Measurements from ENCODE around the gene KIAA0319L.

KIAA0319L gene

DNA sequence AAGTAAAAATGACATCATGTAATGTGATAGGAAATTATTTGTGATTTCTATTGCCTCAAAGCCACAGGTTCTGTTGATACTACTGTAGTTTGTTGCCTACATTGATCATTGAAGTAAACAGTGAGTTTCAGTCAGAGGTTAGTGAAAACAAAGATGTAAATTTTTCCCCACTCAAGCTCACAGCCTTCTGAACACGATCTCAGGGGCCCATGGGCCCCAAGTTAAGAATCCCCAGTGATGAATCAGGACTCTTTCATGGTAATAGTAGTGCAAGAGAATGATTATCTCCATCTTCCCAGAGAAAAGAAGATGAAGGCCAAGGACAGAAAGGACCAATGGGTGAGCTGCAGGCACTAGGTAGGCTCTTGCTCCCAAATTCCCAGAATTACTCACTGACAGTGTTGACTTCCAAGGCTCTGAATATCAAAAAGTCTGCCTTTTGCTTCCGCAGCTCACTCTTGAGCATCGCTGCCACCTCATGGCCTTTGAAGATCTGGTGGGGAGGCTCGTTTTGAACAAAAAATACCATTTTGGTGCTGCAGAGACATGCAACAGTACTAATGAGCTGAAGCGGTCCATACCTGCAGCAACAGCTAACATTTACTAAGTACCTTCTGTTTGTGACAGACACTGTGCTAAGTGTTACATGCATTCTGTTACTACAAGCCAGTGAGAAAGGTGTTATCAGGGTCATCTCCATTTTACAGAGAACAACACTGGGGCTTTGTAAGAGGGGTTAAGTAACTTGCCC, 113.3 kb downstream of the KIAA0319L start:
- DNase-seq (ENCODE audit: low read depth): no peak

- no peak for DNase-seq (ENCODE audit: low read depth)
Observed at GRCh38 chr1:35442734-35443133, 114.5 kb downstream of the KIAA0319L start.

DNA sequence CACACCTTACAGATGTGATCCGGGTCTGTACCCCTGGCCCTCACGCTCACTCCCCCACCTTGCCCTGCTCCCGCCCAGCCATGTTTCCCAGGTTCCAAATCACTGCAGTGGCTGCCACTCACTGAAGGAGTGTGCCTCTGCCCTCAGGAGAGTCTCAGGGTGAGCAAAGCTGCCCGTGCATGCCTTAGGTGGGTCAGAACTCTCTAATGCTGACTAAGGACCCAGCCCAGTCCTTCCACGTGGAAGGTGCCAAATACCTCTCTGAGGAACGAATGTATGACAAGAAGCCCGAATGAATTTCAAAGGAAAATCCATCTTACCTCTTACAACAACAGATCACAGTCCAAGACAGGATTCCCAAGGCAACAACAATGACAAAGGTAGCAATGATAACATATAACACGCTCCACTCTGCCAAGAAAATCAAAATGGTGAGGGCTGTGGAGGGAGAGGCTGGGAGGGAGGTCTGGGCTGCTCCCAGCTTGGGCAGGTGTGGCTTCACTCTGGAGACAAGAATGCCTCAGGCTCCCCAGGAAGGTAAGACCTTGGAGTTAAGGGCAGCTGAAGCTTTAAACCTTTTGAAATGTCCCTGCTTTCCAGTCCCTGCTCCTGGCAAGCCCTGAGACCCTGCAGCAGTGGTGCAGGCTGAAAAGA, 115.2 kb downstream of the KIAA0319L start:
- no peak for DNase-seq (ENCODE audit: low read depth)

- no peak for DNase-seq (ENCODE audit: low read depth)
Observed at GRCh38 chr1:35439626-35440025, 117.6 kb downstream of the KIAA0319L start.

DNA sequence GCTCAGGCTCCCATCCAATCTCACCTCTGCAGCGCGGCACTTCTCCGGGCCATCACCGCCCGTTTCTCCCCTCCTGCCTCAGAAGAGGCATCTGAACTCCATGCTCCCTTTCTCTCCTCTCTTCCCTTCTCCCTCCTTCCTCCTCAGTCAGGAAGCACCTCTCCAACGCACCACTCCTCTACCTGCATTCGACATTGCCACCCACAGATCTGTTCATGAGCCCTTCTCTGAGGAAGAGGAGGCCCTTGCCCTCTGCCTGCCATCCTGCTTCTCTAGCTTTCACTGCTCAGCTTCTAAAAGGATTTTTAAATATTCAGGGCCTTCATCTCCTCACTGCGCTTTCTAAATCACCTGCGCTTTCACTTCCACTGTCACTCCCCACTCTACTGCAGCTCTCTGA, 120.0 kb downstream of the KIAA0319L start:
- DNase-seq (ENCODE audit: low read depth): no peak

GRCh38 chr1:35436078-35436477, 121.1 kb downstream of the KIAA0319L start:
- no peak for DNase-seq (ENCODE audit: low read depth)

DNA sequence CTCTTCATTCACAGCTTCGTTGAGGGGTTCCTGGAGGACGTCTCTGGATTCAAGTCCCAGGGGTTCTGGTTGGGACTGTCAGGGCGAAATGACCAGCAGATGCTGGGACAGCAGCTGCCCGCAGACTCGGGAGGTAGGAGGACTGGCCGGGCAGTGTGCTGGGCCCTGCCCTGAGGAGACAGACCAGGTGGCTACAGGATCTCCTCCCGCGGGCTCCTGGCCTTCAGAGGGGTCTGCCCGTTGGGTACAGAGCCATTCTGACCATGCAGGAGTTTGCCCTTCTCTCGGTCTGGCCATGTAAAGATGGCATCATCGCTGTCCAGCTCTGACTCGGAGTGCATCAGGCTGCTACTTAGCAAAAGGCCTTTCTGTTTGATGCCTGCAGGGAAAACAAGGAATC, 122.5 kb downstream of the KIAA0319L start:
- no peak for DNase-seq (ENCODE audit: low read depth)

GRCh38 chr1:35433714-35434113, 123.5 kb downstream of the KIAA0319L start:
- DNase-seq (ENCODE audit: low read depth): no peak

DNA sequence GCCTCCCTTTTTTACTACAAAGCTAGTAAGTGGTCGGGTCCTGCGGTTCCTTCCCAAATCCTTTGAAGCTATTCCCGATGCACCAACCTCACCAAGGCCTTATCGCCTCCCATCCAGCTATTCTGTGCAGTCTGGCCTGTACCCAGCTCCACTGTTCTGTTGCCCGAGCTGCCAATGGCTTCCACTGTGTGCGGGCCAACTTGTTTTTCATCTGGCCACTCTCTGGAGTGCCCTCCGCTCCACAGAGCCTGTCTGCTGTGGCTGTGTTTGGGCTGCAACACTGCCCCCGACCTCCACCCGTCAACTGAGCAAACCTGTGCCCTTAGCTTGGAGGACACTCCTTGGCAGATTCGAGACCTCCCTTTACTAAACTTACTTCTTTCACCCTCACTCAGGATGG, 125.0 kb downstream of the KIAA0319L start:
- no peak for DNase-seq (ENCODE audit: low read depth)

DNA sequence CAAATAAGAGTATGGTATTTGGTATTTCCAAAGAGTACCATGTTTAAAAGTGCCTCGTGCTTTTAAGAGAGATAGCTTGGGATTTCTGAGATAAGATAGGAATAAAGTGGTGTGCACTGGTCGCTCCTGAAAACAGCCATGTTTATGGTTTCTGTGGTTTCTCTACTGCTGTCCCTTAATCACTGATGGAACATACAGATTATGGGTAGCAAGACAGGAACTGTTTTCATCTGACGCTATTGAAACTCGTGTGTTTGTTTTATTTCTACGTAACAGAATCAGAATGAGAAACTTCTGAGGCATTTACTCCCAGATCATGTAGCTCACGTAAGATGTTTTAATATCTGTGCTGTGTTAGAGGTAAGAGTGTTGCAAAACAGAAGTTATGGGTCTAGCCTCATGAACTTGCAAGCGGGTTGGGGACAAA, 126.0 kb downstream of the KIAA0319L start:
- no peak for DNase-seq (ENCODE audit: low read depth)

DNA sequence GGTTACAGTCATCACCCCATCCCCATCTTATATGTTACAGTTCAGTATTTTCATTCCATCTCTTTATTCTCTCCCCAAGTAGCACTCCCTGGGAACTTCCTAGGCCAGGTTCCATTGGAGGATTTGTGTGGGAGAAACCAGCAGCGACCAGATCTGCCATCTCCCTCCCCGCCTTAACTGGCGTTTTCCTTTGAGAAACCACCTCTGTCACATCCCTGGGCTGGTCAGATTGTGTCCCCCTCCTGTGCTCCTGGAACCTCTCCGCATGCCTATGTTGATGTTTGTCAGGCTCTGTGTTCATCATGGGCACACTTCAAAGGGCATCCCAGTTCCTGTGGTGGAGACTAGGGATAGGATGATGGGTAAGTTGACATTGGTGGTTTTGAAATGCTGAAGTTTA, 126.4 kb downstream of the KIAA0319L start:
- no peak for DNase-seq (ENCODE audit: low read depth)

DNA sequence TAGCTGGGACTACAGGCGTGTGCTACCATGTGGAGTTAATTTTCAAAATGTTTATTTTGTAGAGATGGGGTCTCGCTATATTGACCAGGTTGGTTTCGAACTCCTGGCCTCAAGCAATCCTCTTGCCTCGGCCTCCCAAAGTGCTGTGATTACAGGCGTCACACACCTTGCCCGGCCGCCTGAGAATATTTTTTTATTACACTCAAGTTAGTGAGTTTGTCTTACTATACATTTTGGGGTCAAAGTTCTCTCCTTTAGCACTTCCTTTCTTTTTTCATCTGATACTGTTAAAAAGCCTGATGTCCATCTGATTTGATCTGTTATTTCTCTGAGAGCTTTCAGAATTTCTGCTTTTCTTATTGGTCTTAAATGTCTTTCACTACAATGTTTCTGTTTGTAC, 128.8 kb downstream of the KIAA0319L start:
- no peak for DNase-seq (ENCODE audit: low read depth)

- no peak for DNase-seq (ENCODE audit: low read depth)
Observed at GRCh38 chr1:35426097-35426586, 131.1 kb downstream of the KIAA0319L start.

DNA sequence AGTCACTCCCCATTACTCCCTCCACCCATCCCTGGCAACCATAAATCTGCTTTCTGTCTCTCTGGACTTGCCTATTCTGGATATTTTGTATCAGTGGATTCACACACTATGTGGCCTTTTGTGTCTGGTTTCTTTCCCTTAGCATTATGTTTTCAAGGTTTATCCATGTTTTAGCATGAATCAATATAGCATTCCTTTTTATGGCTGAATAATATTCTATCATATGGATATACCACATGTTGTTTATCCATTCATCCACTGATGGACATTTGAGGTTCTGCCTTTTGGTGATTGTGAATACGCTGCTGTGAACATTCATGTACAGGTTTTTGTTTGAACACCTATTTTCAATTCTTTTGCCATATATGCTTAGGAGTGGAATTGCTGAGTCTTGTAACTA, 148.3 kb downstream of the KIAA0319L start:
- no peak for DNase-seq (ENCODE audit: low read depth)

DNA sequence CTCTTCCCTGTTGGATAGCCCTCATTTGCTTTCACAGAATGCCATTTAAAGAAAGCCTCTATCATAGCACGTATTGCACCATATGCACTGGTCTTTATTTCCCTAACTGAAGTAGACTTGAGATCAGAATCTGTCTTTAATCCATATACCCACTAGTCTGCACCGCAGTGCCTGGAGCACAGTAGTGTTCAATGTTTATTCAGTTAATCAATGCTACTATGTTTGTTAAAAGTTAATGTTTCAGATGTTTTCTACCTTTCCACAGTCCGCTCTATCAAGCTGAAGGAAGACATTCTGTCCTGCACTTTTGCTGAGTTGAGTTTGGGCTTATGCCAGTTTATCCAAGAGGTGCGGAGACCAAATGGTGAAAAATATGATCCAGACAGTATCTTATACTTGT, 149.5 kb downstream of the KIAA0319L start:
- no peak for DNase-seq (ENCODE audit: low read depth)

GRCh38 chr1:35406103-35406502, 151.1 kb downstream of the KIAA0319L start:
- no peak for DNase-seq (ENCODE audit: low read depth)

GRCh38 chr1:35401049-35401448, 156.2 kb downstream of the KIAA0319L start:
- DNase-seq (ENCODE audit: low read depth): no peak

GRCh38 chr1:35398739-35399138, 158.5 kb downstream of the KIAA0319L start:
- DNase-seq (ENCODE audit: low read depth): no peak

DNA sequence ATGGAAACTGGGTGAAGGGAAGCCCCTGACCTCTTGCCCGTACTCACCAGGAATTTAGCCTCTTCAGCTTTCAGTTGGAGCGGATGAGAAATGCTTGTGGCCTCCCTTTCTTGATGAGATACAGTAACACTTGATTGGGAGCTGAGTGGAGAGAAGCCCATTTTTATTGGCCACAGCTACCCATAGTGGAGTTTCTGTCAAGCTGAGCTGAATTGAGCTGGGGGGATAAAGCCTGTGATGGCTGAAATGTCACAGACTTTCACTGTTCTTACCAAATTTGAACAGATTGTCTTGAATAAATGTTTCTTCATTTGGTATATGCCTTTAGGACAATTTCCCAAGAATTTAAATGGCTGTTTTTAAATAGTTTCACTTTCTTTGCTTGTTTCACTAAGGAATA, 162.8 kb downstream of the KIAA0319L start:
- no peak for DNase-seq (ENCODE audit: low read depth)

- no peak for DNase-seq (ENCODE audit: low read depth)
Observed at GRCh38 chr1:35390600-35391494, 166.4 kb downstream of the KIAA0319L start.

GRCh38 chr1:35386959-35387358, 170.2 kb downstream of the KIAA0319L start:
- DNase-seq (ENCODE audit: low read depth): no peak

DNA sequence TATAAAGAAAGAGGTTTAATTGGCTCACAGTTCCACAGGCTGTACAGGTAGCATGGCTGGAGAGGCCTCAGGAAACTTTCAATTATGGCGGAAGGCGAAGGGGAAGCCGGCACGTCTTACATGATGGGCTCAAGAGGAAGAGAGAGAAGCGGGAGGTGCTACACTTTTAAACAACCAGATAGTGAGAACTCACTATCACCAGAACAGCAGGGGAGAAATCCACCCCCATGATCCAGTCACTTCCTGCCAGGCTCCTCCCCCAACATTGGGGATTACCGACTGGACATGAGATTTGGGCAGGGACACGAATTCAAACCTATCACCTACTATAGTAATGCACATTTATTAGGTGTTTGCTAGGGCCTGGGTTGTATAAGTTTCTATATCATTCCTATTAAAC, 170.9 kb downstream of the KIAA0319L start:
- DNase-seq (ENCODE audit: low read depth): no peak
